Tibial nerve (tissue), 4 donors: ENCODE data around the gene SNRNP200.

Experiments
- CTCF ChIP-seq, 5 experiments: fragments of 200-600 bp in 3 of 5; fragments of 450-650 bp in 2 of 5; sonication (generic) in 3 of 5; IDR thresholded peaks; one replicate each; pipeline ENCODE4 v1.5.1; 2016 to 2019; ENCODE audit warnings: antibody characterized with exemption in 5 of 5, mild to moderate bottlenecking in 3 of 5, moderate library complexity in 2 of 5
- EP300 ChIP-seq, 2 donors: sonication (generic); formaldehyde crosslinking; IDR thresholded peaks; one replicate each; pipeline ENCODE4 v1.6.1; 2017; ENCODE audit warnings: antibody characterized with exemption in 2 of 2, mild to moderate bottlenecking in 1 of 2
- POLR2A ChIP-seq, 2 donors: fragments of 450-650 bp; IDR thresholded peaks; one replicate each; pipeline ENCODE4 v1.6.1; 2017; ENCODE audit warnings: antibody characterized with exemption in 2 of 2, mild to moderate bottlenecking in 2 of 2, moderate library complexity in 2 of 2

- TF ChIP-seq CTCF (IDR thresholded peaks at IDR 0.05) (no peak), EP300 (IDR thresholded peaks at IDR 0.05) (no peak), POLR2A (IDR thresholded peaks at IDR 0.05) (no peak)
Observed at GRCh38 chr2:96345438-96345837, 40.1 kb upstream of the SNRNP200 start.
